GM19395 (cell line): Measurements from ENCODE around the gene MICAL2.

Experiments used
- ATAC-seq: cut with Tn5 transposase; IDR thresholded peaks from one replicate; pipeline ENCODE4 v1.9.1; 2021; ENCODE audit warnings: mild to moderate bottlenecking, moderate library complexity; ENCODE audit not compliant: unreplicated experiment

Gene MICAL2

GRCh38 chr11:12152321-12152720 lies 41.9 kb downstream of the MICAL2 start:
- ATAC-seq: no peak

- no peak for ATAC-seq
Measured at GRCh38 chr11:12154871-12155668, 44.7 kb downstream of the MICAL2 start.

GRCh38 chr11:12155696-12156095 lies 45.3 kb downstream of the MICAL2 start:
- ATAC-seq: no peak

DNA sequence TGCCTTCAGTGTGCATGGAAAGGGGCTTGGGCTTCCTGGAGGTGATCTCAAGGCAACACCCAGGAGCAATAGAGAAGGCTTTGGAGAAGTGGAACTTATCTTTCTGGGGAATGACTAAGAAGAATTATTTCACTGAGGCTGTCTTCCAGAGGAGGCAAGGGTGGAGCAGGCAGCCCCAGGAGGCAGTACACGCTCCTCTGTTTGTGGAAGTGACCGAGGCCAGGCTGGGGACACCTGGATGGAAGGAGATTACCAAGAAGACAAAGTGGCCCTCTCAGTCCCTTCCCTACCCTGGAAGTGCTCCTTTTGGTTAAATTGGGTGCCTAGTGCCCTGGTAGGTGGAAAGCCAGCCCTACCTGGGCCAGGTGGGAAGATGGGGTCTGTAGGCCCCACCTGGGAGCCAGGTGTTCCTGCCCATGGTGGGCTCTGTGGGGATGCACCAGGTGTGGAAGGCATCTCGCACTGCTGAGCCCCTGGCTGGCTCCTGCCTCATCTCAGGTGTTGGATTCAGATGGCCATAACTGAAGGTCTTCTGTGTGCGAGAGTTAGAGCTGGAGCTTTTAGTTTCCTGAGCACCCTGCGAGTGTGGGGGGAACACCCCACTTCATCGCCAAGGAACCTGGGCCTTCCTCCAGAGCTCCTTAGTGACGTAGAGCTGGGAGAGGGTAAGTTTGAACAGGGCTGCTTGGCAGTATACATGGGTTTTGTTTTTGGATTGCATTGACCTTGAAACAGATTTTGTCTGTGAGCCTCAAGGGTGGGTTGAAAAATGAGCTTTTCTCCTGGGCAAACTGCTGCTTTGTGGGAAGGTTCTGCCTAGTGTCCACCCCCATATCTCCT lies 46.1 kb downstream of the MICAL2 start:
- no peak for ATAC-seq

- no peak for ATAC-seq
Measured at GRCh38 chr11:12157241-12157661, 46.9 kb downstream of the MICAL2 start.

DNA sequence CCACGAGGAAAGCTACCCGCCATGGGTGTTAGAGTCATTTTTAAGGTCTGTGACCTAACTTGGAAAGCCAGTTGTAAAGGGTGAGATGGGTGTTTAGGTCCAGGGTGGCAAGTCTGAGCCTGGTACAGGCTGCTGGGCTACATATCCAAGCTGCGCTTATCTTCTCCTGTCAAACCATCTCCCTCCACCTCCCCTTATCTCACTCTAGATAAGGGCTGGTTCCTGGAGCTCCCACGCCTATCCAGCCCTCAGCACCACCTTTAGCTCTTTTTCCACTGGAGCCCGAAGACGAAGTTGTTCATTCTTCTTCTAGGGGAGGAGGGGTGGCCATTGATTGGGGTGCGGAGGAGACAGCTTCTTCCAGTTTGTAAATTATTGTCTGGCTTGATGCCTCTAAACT lies 48.5 kb downstream of the MICAL2 start:
- no peak for ATAC-seq

GRCh38 chr11:12159351-12160099 lies 49.1 kb downstream of the MICAL2 start:
- no peak for ATAC-seq

- no peak for ATAC-seq
Measured at GRCh38 chr11:12160231-12160630, 49.8 kb downstream of the MICAL2 start.

- ATAC-seq: no peak
Measured at GRCh38 chr11:12160680-12161079, 50.3 kb downstream of the MICAL2 start.

DNA sequence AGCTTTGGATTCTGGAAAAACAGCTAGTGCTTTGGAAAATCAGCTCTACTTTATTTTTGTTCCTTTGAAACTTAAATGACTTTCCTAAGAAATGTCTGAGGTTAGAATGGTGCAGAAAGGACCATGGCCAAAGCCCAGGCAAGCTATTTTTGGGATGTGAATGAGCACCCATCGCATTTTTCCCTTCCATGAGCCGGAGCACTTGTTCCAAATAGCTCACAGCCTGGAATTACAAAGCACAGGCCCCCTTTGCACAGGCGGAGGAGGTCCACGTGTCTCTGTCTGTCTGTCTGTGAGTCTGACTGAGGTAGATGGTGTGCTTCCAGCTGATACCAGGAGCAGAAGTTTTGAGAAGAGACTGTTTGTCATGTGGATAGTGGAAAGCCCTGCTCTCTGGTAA lies 50.7 kb downstream of the MICAL2 start:
- no peak for ATAC-seq

- no peak for ATAC-seq
Measured at GRCh38 chr11:12161603-12162350, 51.4 kb downstream of the MICAL2 start.

GRCh38 chr11:12162652-12163051 lies 52.3 kb downstream of the MICAL2 start:
- no peak for ATAC-seq

DNA sequence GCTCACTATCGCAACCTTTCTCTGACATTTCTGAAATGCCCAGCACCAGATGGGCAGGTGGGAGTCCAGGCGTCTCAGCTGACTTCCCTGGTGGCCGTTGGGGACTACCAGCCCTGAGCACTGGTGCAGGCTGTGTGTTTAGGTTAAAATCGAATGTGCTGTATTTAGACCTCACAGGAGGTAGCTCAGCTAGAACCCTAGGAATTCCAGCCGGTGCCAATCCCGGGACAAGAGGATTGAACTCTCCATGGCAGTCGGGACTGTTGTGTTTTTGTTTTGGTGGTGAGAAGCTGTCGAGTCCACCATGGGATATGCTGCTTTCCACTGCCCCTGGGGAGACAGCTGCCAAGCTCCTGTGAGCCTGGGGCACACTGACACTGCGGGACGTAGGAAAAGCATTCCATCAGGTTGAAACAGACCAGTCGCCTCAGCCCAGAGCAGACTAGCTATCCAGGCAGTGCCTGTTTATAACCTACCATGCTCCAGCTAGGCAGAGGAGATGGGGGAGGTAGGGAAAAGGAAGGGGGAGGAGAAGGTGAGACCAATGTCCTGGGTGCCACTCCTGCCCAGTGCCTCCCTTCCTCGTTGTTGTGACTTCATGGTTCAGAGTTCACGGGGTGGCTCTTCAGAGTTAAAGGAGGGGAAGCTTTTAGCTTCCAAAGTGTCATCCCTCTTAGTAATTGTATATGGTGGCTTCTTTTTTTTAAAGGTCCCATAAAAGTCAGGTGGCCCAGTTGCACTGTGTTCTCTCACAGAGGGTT lies 53.0 kb downstream of the MICAL2 start:
- no peak for ATAC-seq

DNA sequence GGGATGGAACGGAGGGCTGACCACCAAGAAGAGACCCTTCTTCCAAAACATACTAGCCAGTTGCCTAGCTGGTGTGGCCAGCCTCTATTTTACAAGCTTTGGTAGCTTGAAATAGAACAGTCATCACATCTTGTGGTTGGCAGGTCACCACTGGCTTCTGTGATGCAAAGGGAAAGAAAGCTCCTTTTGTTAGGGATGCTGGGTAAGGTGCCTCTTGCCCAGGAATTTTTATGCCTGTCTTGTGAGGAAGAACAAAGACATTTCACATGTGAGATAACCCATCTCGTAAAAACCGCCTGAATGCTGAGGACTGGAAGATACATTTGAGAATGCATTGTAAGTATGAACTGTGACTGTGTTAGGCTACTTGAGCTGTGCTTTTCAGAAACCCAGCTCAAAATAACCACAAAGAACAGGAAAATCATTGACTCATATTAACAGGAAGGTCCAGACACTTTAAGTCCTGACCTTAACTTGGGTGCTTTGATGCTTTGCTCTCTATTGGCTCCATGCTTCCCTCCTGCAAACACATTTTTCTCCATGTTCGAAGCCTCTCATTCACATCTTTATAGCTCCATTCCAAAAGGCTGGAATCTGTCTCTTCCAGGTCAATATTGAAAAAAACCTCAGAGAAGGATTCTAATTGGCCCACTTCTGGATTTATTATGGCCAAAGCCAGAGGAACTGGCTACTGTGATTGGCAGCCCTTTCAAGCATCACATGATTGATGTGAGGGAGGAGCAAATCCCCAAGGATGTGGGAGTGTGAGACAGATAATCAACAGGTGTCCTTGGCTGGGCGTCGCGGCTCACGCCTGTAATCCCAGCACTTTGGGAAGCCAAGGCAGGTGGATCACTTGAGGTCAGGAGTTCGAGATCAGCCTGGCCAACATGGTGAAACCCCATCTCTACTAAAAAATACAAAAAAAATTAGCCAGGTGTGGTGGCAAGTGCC lies 53.9 kb downstream of the MICAL2 start:
- ATAC-seq: no peak

- no peak for ATAC-seq
Measured at GRCh38 chr11:12165237-12165875, 55.0 kb downstream of the MICAL2 start.

GRCh38 chr11:12166299-12167060 lies 56.1 kb downstream of the MICAL2 start:
- ATAC-seq: no peak
